ENCODE data around the gene S100PBP. TPM values are rescaled to one million over a fixed set of nuclear protein-coding genes. Genes with fewer than 3 reads are reported as not detected.
A peak's percentile ranks its signal among the peaks of the same experiment; 100 is the strongest.

S100PBP gene
- total and polyA plus RNA-seq, 2 of the 4 experiments (the other 2 are of a cell fraction) = 13.9 to 20.3 TPM

DNA sequence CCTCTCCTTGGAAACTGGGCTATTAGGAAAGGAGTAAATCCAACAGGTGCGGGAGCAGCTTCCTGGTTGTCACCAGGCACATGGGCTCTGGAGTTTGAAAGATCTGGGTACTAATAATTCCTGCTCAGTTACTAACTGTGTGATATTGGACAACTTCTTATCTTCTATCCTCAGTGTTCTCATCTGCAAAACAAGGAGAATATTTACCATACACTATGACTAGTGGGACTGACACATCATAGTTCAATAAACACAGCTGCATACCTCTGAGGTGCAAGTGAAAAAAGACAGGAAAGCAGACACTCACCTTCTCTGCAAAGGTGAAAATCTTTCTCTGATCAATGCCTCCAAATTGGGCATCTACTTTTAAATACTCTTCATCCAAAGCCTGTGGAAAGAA lies 20.0 kb upstream of the S100PBP start:
- H2BK5ac ChIP-seq (ENCODE audit: low read depth, low read length, poor library complexity, severe bottlenecking) = peak overlapping the region; percentile 43
- H4K8ac ChIP-seq (ENCODE audit: low read depth in 2 of 2, low read length in 2 of 2) = no peak overlapping the region
- no peak overlapping the region for H3K14ac ChIP-seq (replicated peaks; ENCODE audit: low read depth, low read length)
- H4K5ac ChIP-seq (ENCODE audit: low read depth, low read length) = no peak overlapping the region
- no peaks in the 10 kb centered on the region for H3K27me3 ChIP-seq (ENCODE audit: control insufficient read depth, insufficient read depth, low read length)
- peaks cover 28 to 64% of the 10 kb centered on the region in 2 experiments for H3K79me1 ChIP-seq (ENCODE audit: low read depth in 1 of 2, low read length in 2 of 2)
- ATAC-seq (ENCODE audit: low read depth) (peak; percentile 9; the same call in 1 of the 2 replicates), DNase-seq (peak; percentile 55)
- TF ChIP-seq ELK1 (IDR thresholded peaks at IDR 0.05; ENCODE audit: borderline replicate concordance, low read depth, low read length) (no peak), BHLHE40 (IDR thresholded peaks at IDR 0.05; ENCODE audit: low read depth, low read length) (no peak), NFE2L2 (IDR thresholded peaks at IDR 0.05; ENCODE audit: low read depth, low read length) (no peak), CHD1 (IDR thresholded peaks at IDR 0.05; ENCODE audit: low read depth, low read length) (no peak), POLR2A (IDR thresholded peaks at IDR 0.05; ENCODE audit: low read depth, low read length) (no peak), MAFK (IDR thresholded peaks at IDR 0.05; ENCODE audit: low read depth, low read length) (no peak), CEBPB (IDR thresholded peaks at IDR 0.05; ENCODE audit: low read depth, low read length) (no peak), MAZ (IDR thresholded peaks at IDR 0.05; ENCODE audit: borderline replicate concordance, low read depth, low read length) (no peak)
- TF ChIP-seq, protein P1, sequence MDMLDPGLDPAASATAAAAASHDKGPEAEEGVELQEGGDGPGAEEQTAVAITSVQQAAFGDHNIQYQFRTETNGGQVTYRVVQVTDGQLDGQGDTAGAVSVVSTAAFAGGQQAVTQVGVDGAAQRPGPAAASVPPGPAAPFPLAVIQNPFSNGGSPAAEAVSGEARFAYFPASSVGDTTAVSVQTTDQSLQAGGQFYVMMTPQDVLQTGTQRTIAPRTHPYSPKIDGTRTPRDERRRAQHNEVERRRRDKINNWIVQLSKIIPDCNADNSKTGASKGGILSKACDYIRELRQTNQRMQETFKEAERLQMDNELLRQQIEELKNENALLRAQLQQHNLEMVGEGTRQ (IDR thresholded peaks at IDR 0.05; ENCODE audit: low read depth, low read length) = no peak
- no peak overlapping the region for H3K4me3 ChIP-seq (ENCODE audit: insufficient read depth, low read depth, low read length)
- intact Hi-C loops (cut with micrococcal nuclease) = no loop called here
- dilution Hi-C loops (cut with HindIII; ENCODE audit: low sequenced_read_pairs, unreplicated experiment) = no loop called here
- peaks cover 44% of the 10 kb centered on the region for H4K20me1 ChIP-seq (ENCODE audit: insufficient read depth, low read length)
- H2BK20ac ChIP-seq (ENCODE audit: low read depth, low read length) = no peak overlapping the region
- H3K56ac ChIP-seq (ENCODE audit: extremely low read depth, insufficient read depth, low read length) = no peak overlapping the region
- H2BK15ac ChIP-seq (ENCODE audit: low read depth, low read length) = no peak overlapping the region
- no peak overlapping the region for H3K4ac ChIP-seq (ENCODE audit: low read depth, low read length)
- H2AK9ac ChIP-seq (replicated peaks; ENCODE audit: low read depth, low read length, poor library complexity) = no peak overlapping the region
- H3K4me1 ChIP-seq (ENCODE audit: control insufficient read depth, insufficient read depth, low read length) = peaks cover 18% of the 10 kb centered on the region; the same call in 1 of the 2 replicates
- ChIA-PET POLR2A (ENCODE audit: unreplicated experiment) (no interaction called here), CTCF (no interaction called here)
- H3K9me1 ChIP-seq (ENCODE audit: insufficient read depth, low read length) = no peaks in the 10 kb centered on the region; the same call in 1 of the 2 replicates
- no peak overlapping the region for H2AFZ ChIP-seq (replicated peaks; ENCODE audit: low read length, poor library complexity)
- no TSS peak for BruUV-seq (replicated peaks)
- H2AK5ac ChIP-seq (ENCODE audit: low read depth, low read length) = no peak overlapping the region
- WGBS, 2 experiments (ENCODE audit: extremely low coverage in 2 of 2, insufficient read length in 1 of 2) = no CpG with 5 or more reads among the region's 1 CpG
- no peak overlapping the region for H3K9ac ChIP-seq (ENCODE audit: low read depth, low read length)
- peaks cover 31% of the 10 kb centered on the region for H3K36me3 ChIP-seq (ENCODE audit: control insufficient read depth, insufficient read depth, low read length)
- in situ Hi-C loops (cut with MboI; ENCODE audit: low sequenced_read_pairs) = no loop called here
- no peak overlapping the region for H2BK120ac ChIP-seq (ENCODE audit: low read depth, low read length)
- no peak overlapping the region for H4K91ac ChIP-seq (ENCODE audit: insufficient read depth, low read depth, low read length)
- H3K23ac ChIP-seq (ENCODE audit: low read depth, low read length) = no peak overlapping the region
- H3K4me2 ChIP-seq (ENCODE audit: low read depth, low read length) = peak overlapping the region; percentile 26; the same call in 1 of the 2 replicates
- H3K27ac ChIP-seq (ENCODE audit: insufficient read depth, low read length) = no peak overlapping the region
- peak overlapping the region; percentile 46; the same call in 1 of the 2 replicates for H3K18ac ChIP-seq (ENCODE audit: low read depth, low read length)
- H3K9me3 ChIP-seq (ENCODE audit: control insufficient read depth, insufficient read depth, low read length) = no peaks in the 10 kb centered on the region
